H9 (cell line): ENCODE results near the gene ATOX1. TPM values are rescaled to one million over a fixed set of nuclear protein-coding genes. Genes with fewer than 3 reads are reported as not detected.

Source experiments
- DNase-seq: peaks from one replicate; pipeline ENCODE4 v3.0.0-alpha.2; 2017
- H2AFZ ChIP-seq: one replicate; pipeline ENCODE4 v1.6.1; 2013; ENCODE audit warnings: mild to moderate bottlenecking, low read length, control low read depth, moderate library complexity
- H2AK5ac ChIP-seq: 2 replicates; pipeline ENCODE4 v1.6.1; 2013; ENCODE audit warnings: low read length, control low read depth, mixed read lengths; ENCODE audit not compliant: insufficient read length
- H2BK120ac ChIP-seq: one replicate; pipeline ENCODE4 v1.6.1; 2013; ENCODE audit warnings: low read depth, mild to moderate bottlenecking, low read length, control low read depth, inconsistent platforms; ENCODE audit not compliant: poor library complexity, severe bottlenecking
- H2BK12ac ChIP-seq: 2 replicates; pipeline ENCODE4 v1.6.1; 2013; ENCODE audit warnings: low read length, control low read depth, mixed read lengths, low read depth; ENCODE audit not compliant: insufficient read length
- H2BK15ac ChIP-seq: 2 replicates; pipeline ENCODE4 v1.6.1; 2013; ENCODE audit warnings: low read depth, low read length, control low read depth
- H2BK20ac ChIP-seq: one replicate; pipeline ENCODE4 v1.6.1; 2013; ENCODE audit warnings: low read depth, mild to moderate bottlenecking, low read length, control low read depth, inconsistent platforms; ENCODE audit not compliant: poor library complexity, severe bottlenecking
- H2BK5ac ChIP-seq: 2 replicates; pipeline ENCODE4 v1.6.1; 2013; ENCODE audit warnings: low read length, control low read depth, mixed read lengths; ENCODE audit not compliant: insufficient read length
- H3K14ac ChIP-seq: 2 replicates; pipeline ENCODE4 v1.6.1; 2013; ENCODE audit warnings: low read length, control low read depth; ENCODE audit not compliant: insufficient read depth
- H3K18ac ChIP-seq: 2 replicates; pipeline ENCODE4 v1.6.1; 2013; ENCODE audit warnings: low read depth, mild to moderate bottlenecking, mixed read lengths, low read length, control low read depth; ENCODE audit not compliant: insufficient read length
- H3K23ac ChIP-seq: 2 replicates; pipeline ENCODE4 v1.6.1; 2013; ENCODE audit warnings: low read length, control low read depth, mixed read lengths, low read depth; ENCODE audit not compliant: insufficient read length
- H3K23me2 ChIP-seq: 2 replicates; pipeline ENCODE4 v1.6.1; 2013; ENCODE audit warnings: low read depth, mild to moderate bottlenecking, mixed read lengths, low read length, control low read depth; ENCODE audit not compliant: insufficient read length, poor library complexity, severe bottlenecking
- H3K27ac ChIP-seq: 2 replicates; pipeline ENCODE4 v1.5.1; 2013; ENCODE audit warnings: low read length, control low read depth, mixed read lengths, low read depth; ENCODE audit not compliant: insufficient read length
- H3K27me3 ChIP-seq: 2 replicates; pipeline ENCODE4 v1.6.1; 2013; ENCODE audit warnings: low read length, control low read depth, inconsistent platforms; ENCODE audit not compliant: insufficient read depth
- H3K4ac ChIP-seq: 2 replicates; pipeline ENCODE4 v1.6.1; 2013; ENCODE audit warnings: low read depth, mild to moderate bottlenecking, control low read depth, inconsistent platforms, low read length, moderate library complexity
- H3K4me1 ChIP-seq: 2 replicates; pipeline ENCODE4 v1.6.1; 2013; ENCODE audit warnings: low read length, control low read depth, inconsistent platforms; ENCODE audit not compliant: insufficient read depth
- H3K4me2 ChIP-seq: 2 replicates; pipeline ENCODE4 v1.6.1; 2013; ENCODE audit warnings: low read length, control low read depth, mixed read lengths; ENCODE audit not compliant: insufficient read length, insufficient read depth
- H3K56ac ChIP-seq: 2 replicates; pipeline ENCODE4 v1.6.1; 2013; ENCODE audit warnings: low read depth, mild to moderate bottlenecking, mixed read lengths, low read length, control low read depth; ENCODE audit not compliant: insufficient read length
- H3K79me1 ChIP-seq: 2 replicates; pipeline ENCODE4 v1.6.1; 2013; ENCODE audit warnings: low read depth, mild to moderate bottlenecking, moderate library complexity, low read length, control low read depth, inconsistent platforms; ENCODE audit not compliant: insufficient read depth, poor library complexity, severe bottlenecking
- H3K79me2 ChIP-seq: 2 replicates; pipeline ENCODE4 v1.6.1; 2013; ENCODE audit warnings: low read length, control low read depth, inconsistent platforms; ENCODE audit not compliant: insufficient read depth
- H3K9ac ChIP-seq: 2 replicates; pipeline ENCODE4 v1.6.1; 2013; ENCODE audit warnings: low read length, control low read depth, mixed read lengths; ENCODE audit not compliant: insufficient read length; ENCODE audit errors: extremely low read depth
- H3K9me3 ChIP-seq: one replicate; pipeline ENCODE4 v1.6.1; 2013; ENCODE audit warnings: low read depth, low read length, inconsistent platforms; ENCODE audit not compliant: control insufficient read depth
- H3T11ph ChIP-seq: one replicate; pipeline ENCODE4 v1.6.1; 2013; ENCODE audit warnings: mild to moderate bottlenecking, low read length, control low read depth, inconsistent platforms
- H4K20me1 ChIP-seq: one replicate; pipeline ENCODE4 v1.6.1; 2013; ENCODE audit not compliant: control insufficient read depth, insufficient read length, insufficient read depth
- H4K5ac ChIP-seq: 2 replicates; pipeline ENCODE4 v1.6.1; 2013; ENCODE audit warnings: low read depth, mild to moderate bottlenecking, mixed read lengths, low read length, control low read depth; ENCODE audit not compliant: insufficient read length
- H4K8ac ChIP-seq: replicated peaks from 2 replicates; pipeline ENCODE4 v1.6.1; 2013; ENCODE audit warnings: low read length, control low read depth, mixed read lengths, low read depth; ENCODE audit not compliant: insufficient read length
- H4K91ac ChIP-seq: 2 replicates; pipeline ENCODE4 v1.6.1; 2013; ENCODE audit warnings: low read depth, mild to moderate bottlenecking, moderate library complexity, mixed read lengths, low read length, control low read depth; ENCODE audit not compliant: insufficient read length
- H3K27ac Mint-ChIP-seq, 3 experiments: 2 replicates in 2 of 3; 3 replicates in 1 of 3; pipeline ENCODE4 v1.8.0; 2020 to 2021; ENCODE audit warnings: mixed read lengths in 3 of 3, mild to moderate bottlenecking in 1 of 3, moderate library complexity in 1 of 3
- H3K27me3 Mint-ChIP-seq: 2 replicates; pipeline ENCODE4 v1.8.0; 2021; ENCODE audit warnings: low read depth, mild to moderate bottlenecking, moderate library complexity, mixed read lengths
- H3K36me3 Mint-ChIP-seq, 3 experiments: 2 replicates in 2 of 3; 3 replicates in 1 of 3; pipeline ENCODE4 v1.8.0; 2020 to 2021; ENCODE audit warnings: low read depth in 3 of 3, mixed read lengths in 3 of 3; ENCODE audit not compliant: insufficient read depth in 1 of 3
- H3K4me1 Mint-ChIP-seq, 2 experiments: 2 replicates each; pipeline ENCODE4 v1.8.0; 2020; ENCODE audit warnings: mixed read lengths in 2 of 2
- H3K4me3 Mint-ChIP-seq, 2 experiments: 2 replicates in 1 of 2; 3 replicates in 1 of 2; pipeline ENCODE4 v1.8.0; 2020 to 2021; ENCODE audit warnings: mild to moderate bottlenecking in 2 of 2, mixed read lengths in 2 of 2, moderate library complexity in 1 of 2
- H3K9me3 Mint-ChIP-seq, 2 experiments: 2 replicates in 1 of 2; 3 replicates in 1 of 2; pipeline ENCODE4 v1.8.0; 2020; ENCODE audit warnings: mild to moderate bottlenecking in 2 of 2, mixed read lengths in 2 of 2, moderate library complexity in 1 of 2
- CTCF ChIP-seq: fragments of 200-600 bp; sonication (generic); conservative IDR thresholded peaks from 3 replicates; pipeline ENCODE4 v1.8.0; 2021; ENCODE audit warnings: antibody characterized with exemption, mild to moderate bottlenecking
- WGBS: extraction: QIAGEN DNeasy Blood & Tissue Kit; methylation state at CpG from one replicate; pipeline ENCODE4 v1.1.7; 2013; ENCODE audit warnings: missing lambda C conversion rate, low lambda C conversion rate, mixed read lengths; ENCODE audit not compliant: insufficient read length; ENCODE audit errors: extremely low coverage; 5-methylcytosine and 5-hydroxymethylcytosine counted together
- total RNA-seq: library from RNA; stranded (reverse); gene quantifications from 2 replicates; pipeline ENCODE4 v1.2.1, GENCODE V29; 2021

ATOX1 gene
- total RNA-seq, 1 experiment from 2014 or later = 75.0 TPM

GRCh38 chr5:151717416-151717815 lies 41.0 kb downstream of the ATOX1 start:
- H4K5ac ChIP-seq = no peak overlapping the region

More at GRCh38 chr5:151717416-151717815, 41.0 kb downstream of the ATOX1 start:
- H3K27ac ChIP-seq = no peak overlapping the region
- H2AK5ac ChIP-seq = no peak overlapping the region
- no peak overlapping the region for H2BK5ac ChIP-seq
- no peaks in the 10 kb centered on the region for H3K79me2 ChIP-seq
- no peak overlapping the region for H3T11ph ChIP-seq
- no peak overlapping the region for H2AFZ ChIP-seq
- no peak overlapping the region for H3K18ac ChIP-seq
- H3K27me3 ChIP-seq = no peaks in the 10 kb centered on the region
- H3K4me1 ChIP-seq = peaks cover 7% of the 10 kb centered on the region
- no peaks in the 10 kb centered on the region for H3K23me2 ChIP-seq
- no peaks in the 10 kb centered on the region for H4K20me1 ChIP-seq
- H2BK12ac ChIP-seq = no peak overlapping the region
- no peak overlapping the region for H4K8ac ChIP-seq
- WGBS = no CpG with 5 or more reads among the region's 3 CpGs
- no peaks in the 10 kb centered on the region for H3K79me1 ChIP-seq
- peaks cover 1% of the 10 kb centered on the region for H3K27me3 Mint-ChIP-seq
- H3K36me3 Mint-ChIP-seq = peaks cover 0 to 10% (median 3%) of the 10 kb centered on the region in 3 experiments; a peak in 5 of 7 replicates
- H2BK20ac ChIP-seq = no peak overlapping the region
- no peak overlapping the region for H3K4me3 Mint-ChIP-seq
- no peak overlapping the region for H2BK120ac ChIP-seq
- H3K9ac ChIP-seq = no peak overlapping the region
- no peak for DNase-seq
- peaks cover 15 to 20% of the 10 kb centered on the region in 2 experiments for H3K4me1 Mint-ChIP-seq
- H3K4me2 ChIP-seq = no peak overlapping the region
- H3K4ac ChIP-seq = no peak overlapping the region
- H4K91ac ChIP-seq = no peak overlapping the region
- H3K56ac ChIP-seq = no peak overlapping the region
- no peak overlapping the region for H3K23ac ChIP-seq
- no peak overlapping the region for H3K14ac ChIP-seq
- H3K9me3 ChIP-seq = no peaks in the 10 kb centered on the region
- H3K9me3 Mint-ChIP-seq = peaks cover 6 to 10% of the 10 kb centered on the region in 2 experiments; a peak in 4 of 5 replicates
- no peak overlapping the region; a peak in 1 of 7 replicates for H3K27ac Mint-ChIP-seq
- no peak overlapping the region for H2BK15ac ChIP-seq
- no peak for TF ChIP-seq CTCF
